A673 (cell line): ENCODE measurements around the gene PHACTR3. TPM values are rescaled to one million over a fixed set of nuclear protein-coding genes. Genes with fewer than 3 reads are reported as not detected.

Experiments used
- BruUV-seq: library from RNA; stranded (reverse); fragments of 400-500 nt; replicated peaks from 2 replicates; lab custom pipeline; 2021; lab: Mats Ljungman, UMichigan
- CTCF ChIA-PET: fragments of 300-600 bp; sonication (Branson Sonifier 250); formaldehyde crosslinking; loops from one replicate; lab custom pipeline; 2022; ENCODE audit warnings: antibody characterized with exemption; lab: Charles Lee
- POLR2A ChIA-PET: fragments of 300-600 bp; sonication (Branson Sonifier 250); formaldehyde crosslinking; loops from one replicate; lab custom pipeline; 2022; ENCODE audit warnings: antibody characterized with exemption; ENCODE audit not compliant: low non-redundant PET; lab: Charles Lee
- DNase-seq: peaks from one replicate; pipeline ENCODE4 v3.0.0-alpha.2; 2015; ENCODE audit warnings: low spot score
- H3K27ac ChIP-seq: fragments of 200-600 bp; sonication (generic); 2 replicates; pipeline ENCODE4 v1.5.1; 2016; ENCODE audit warnings: mixed run types, low read depth, mild to moderate bottlenecking, mixed read lengths, antibody characterized with exemption, low read length; ENCODE audit not compliant: poor library complexity, severe bottlenecking
- H3K27me3 ChIP-seq: fragments of 200-600 bp; sonication (generic); replicated peaks from 2 replicates; pipeline ENCODE4 v1.6.1; 2017; ENCODE audit warnings: mixed run types, low read depth, mild to moderate bottlenecking, mixed read lengths, antibody characterized with exemption, low read length; ENCODE audit not compliant: insufficient read depth, poor library complexity
- H3K36me3 ChIP-seq: fragments of 200-600 bp; sonication (generic); 2 replicates; pipeline ENCODE4 v1.6.1; 2016; ENCODE audit warnings: mixed run types, mild to moderate bottlenecking, mixed read lengths, antibody characterized with exemption, low read length; ENCODE audit not compliant: insufficient read depth, poor library complexity, severe bottlenecking
- H3K4me1 ChIP-seq: fragments of 200-600 bp; sonication (generic); 2 replicates; pipeline ENCODE4 v1.6.1; 2017; ENCODE audit warnings: mixed run types, mild to moderate bottlenecking, mixed read lengths, antibody characterized with exemption, low read length; ENCODE audit not compliant: insufficient read depth, poor library complexity, severe bottlenecking
- H3K4me3 ChIP-seq: fragments of 200-600 bp; sonication (generic); 2 replicates; pipeline ENCODE4 v1.5.1; 2016; ENCODE audit warnings: low read depth, mixed run types, mild to moderate bottlenecking, mixed read lengths, low read length; ENCODE audit not compliant: poor library complexity, severe bottlenecking
- H3K9me3 ChIP-seq: fragments of 200-600 bp; sonication (generic); 2 replicates; pipeline ENCODE4 v1.6.1; 2016; ENCODE audit warnings: mixed run types, low read depth, mild to moderate bottlenecking, mixed read lengths, antibody characterized with exemption, low read length; ENCODE audit not compliant: poor library complexity, severe bottlenecking
- EZH2 ChIP-seq: fragments of 200-600 bp; sonication (generic); IDR thresholded peaks from 2 replicates; pipeline ENCODE4 v1.6.1; 2017; ENCODE audit warnings: borderline replicate concordance, low read depth, mild to moderate bottlenecking, mixed read lengths, antibody characterized with exemption, low read length; ENCODE audit not compliant: poor library complexity, severe bottlenecking
- intact Hi-C: fragments of 100-400 bp; cut with micrococcal nuclease; formaldehyde crosslinking; loops from one replicate; pipeline ENCODE4 v1.10.0; 2022; ENCODE audit not compliant: unreplicated experiment
- total RNA-seq: library from RNA; stranded (reverse); gene quantifications from 2 replicates; pipeline ENCODE4 v1.2.3, GENCODE V29; 2021
- TF ChIP-seq, protein P1 (sequence below): fragments of 300-800, 200-600 bp; sonication (generic); conservative IDR thresholded peaks from 2 replicates; pipeline ENCODE4 v1.5.1; 2017; ENCODE audit warnings: low read depth, mild to moderate bottlenecking, antibody characterized with exemption, low read length, moderate library complexity, mixed read lengths

Gene PHACTR3
- total RNA-seq, 1 experiment from 2014 or later: 0.17 TPM

DNA sequence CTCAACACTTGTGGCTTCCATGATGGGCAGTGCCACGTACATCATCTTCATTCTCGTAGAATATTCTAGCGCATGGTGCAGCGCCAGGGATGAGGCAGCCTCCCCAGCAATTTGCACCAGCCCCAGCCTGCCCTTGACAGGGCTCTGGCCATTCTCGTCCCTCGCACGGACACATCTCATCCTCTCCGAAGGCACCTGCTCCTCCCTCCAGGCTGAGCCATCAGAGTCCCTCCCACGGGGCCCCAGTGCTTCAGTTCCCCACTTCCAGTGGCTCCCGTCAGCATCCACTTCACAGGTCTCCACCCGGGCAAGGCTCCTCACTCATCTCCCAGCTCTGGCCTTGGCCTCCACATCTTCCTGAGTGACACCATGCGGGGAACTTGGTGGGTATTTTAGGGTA is 13.3 kb upstream of the PHACTR3 start:
- no peak overlapping the region for H3K27ac ChIP-seq
- peaks cover 4% of the 10 kb centered on the region for H3K27me3 ChIP-seq
- H3K9me3 ChIP-seq: no peaks in the 10 kb centered on the region
- BruUV-seq: no TSS peak
- POLR2A ChIA-PET: no interaction called here
- CTCF ChIA-PET: no interaction called here
- H3K4me3 ChIP-seq: no peak overlapping the region
- no peak for DNase-seq
- peaks cover 16% of the 10 kb centered on the region for H3K4me1 ChIP-seq
- no peak for TF ChIP-seq EZH2
- TF ChIP-seq, protein P1, sequence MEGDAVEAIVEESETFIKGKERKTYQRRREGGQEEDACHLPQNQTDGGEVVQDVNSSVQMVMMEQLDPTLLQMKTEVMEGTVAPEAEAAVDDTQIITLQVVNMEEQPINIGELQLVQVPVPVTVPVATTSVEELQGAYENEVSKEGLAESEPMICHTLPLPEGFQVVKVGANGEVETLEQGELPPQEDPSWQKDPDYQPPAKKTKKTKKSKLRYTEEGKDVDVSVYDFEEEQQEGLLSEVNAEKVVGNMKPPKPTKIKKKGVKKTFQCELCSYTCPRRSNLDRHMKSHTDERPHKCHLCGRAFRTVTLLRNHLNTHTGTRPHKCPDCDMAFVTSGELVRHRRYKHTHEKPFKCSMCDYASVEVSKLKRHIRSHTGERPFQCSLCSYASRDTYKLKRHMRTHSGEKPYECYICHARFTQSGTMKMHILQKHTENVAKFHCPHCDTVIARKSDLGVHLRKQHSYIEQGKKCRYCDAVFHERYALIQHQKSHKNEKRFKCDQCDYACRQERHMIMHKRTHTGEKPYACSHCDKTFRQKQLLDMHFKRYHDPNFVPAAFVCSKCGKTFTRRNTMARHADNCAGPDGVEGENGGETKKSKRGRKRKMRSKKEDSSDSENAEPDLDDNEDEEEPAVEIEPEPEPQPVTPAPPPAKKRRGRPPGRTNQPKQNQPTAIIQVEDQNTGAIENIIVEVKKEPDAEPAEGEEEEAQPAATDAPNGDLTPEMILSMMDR: no peak
- intact Hi-C loops: no loop called here
- H3K36me3 ChIP-seq: no peaks in the 10 kb centered on the region

GRCh38 chr20:59596690-59597089 is 7.7 kb upstream of the PHACTR3 start:
- Histone ChIP-seq H3K36me3 (no peaks in the 10 kb centered on the region), H3K4me3 (no peak overlapping the region), H3K27me3 (peaks cover 20% of the 10 kb centered on the region), H3K4me1 (no peaks in the 10 kb centered on the region), H3K9me3 (no peaks in the 10 kb centered on the region), H3K27ac (no peak overlapping the region)
- intact Hi-C loops: no loop called here
- ChIA-PET CTCF (no interaction called here), POLR2A (no interaction called here)
- no peak for DNase-seq
- BruUV-seq: no TSS peak
- TF ChIP-seq EZH2: no peak
- TF ChIP-seq, protein P1: no peak

GRCh38 chr20:59597240-59597639 is 7.1 kb upstream of the PHACTR3 start:
- H3K9me3 ChIP-seq: no peaks in the 10 kb centered on the region
- ChIA-PET CTCF (no interaction called here), POLR2A (no interaction called here)
- peaks cover 26% of the 10 kb centered on the region for H3K27me3 ChIP-seq
- H3K4me1 ChIP-seq: no peaks in the 10 kb centered on the region
- BruUV-seq: no TSS peak
- no peak for TF ChIP-seq EZH2
- TF ChIP-seq, protein P1: no peak
- no peak overlapping the region for H3K27ac ChIP-seq
- intact Hi-C loops: no loop called here
- no peaks in the 10 kb centered on the region for H3K36me3 ChIP-seq
- no peak overlapping the region for H3K4me3 ChIP-seq
- DNase-seq: no peak
